Left renal cortex interstitium (tissue), 4 donors: ENCODE data around the gene NUTM1. TPM values are rescaled to one million over a fixed set of nuclear protein-coding genes. Genes with fewer than 3 reads are reported as not detected.

Source experiments
- polyA plus RNA-seq, 4 donors: library from polyadenylated mRNA; unstranded; fragments of 120-200 nt; gene quantifications; one replicate each; pipeline ENCODE4 v1.2.1, GENCODE V29; 2013; ENCODE audit not compliant: insufficient read length in 4 of 4

The NUTM1 gene
- polyA plus RNA-seq, 4 donors, result 0.08 TPM; not detected in 2

Other genes starting within 250 kb of the NUTM1 start
- 100 to 1,000 TPM in 1 of 4 donors, 10 to 100 TPM in 3; 77.3 to 103 (median 83.4) TPM for gene EMC7, start 241.5 kb upstream of the NUTM1 start, polyA plus RNA-seq
- 1 to 10 TPM; 1.6 to 2.6 (median 2.3) TPM for gene PGBD4, start 241.2 kb upstream of the NUTM1 start, polyA plus RNA-seq
- gene KATNBL1, start 133.2 kb upstream of the NUTM1 start, polyA plus RNA-seq, result 10 to 100 TPM; 49.1 to 99.3 (median 64.9) TPM
- 100 to 1,000 TPM; 115 to 139 (median 131) TPM for gene EMC4, start 118.3 kb upstream of the NUTM1 start, polyA plus RNA-seq
- gene SLC12A6, start 5.5 kb upstream of the NUTM1 start, polyA plus RNA-seq, result 10 to 100 TPM; 16.6 to 29.3 (median 24.0) TPM
- 100 to 1,000 TPM; 117 to 152 (median 136) TPM for gene NOP10, start 179 bp upstream of the NUTM1 start, polyA plus RNA-seq
- gene LPCAT4, start 23.9 kb downstream of the NUTM1 start, polyA plus RNA-seq, result 10 to 100 TPM; 31.0 to 56.7 (median 43.3) TPM
- gene GOLGA8A, start 94.5 kb downstream of the NUTM1 start, polyA plus RNA-seq, result 100 to 1,000 TPM in 2 of 4 donors, 10 to 100 TPM in 2; 35.5 to 237 (median 84.1) TPM
- 100 to 1,000 TPM in 2 of 4 donors, 10 to 100 TPM in 2; 38.6 to 172 (median 97.3) TPM for gene GOLGA8B, start 240.3 kb downstream of the NUTM1 start, polyA plus RNA-seq